HG02938 (cell line): ENCODE data around the gene SYNGR1.

ENCODE experiments used
- ATAC-seq: cut with Tn5 transposase; IDR thresholded peaks from one replicate; pipeline ENCODE4 v1.9.1; 2021; ENCODE audit warnings: mild to moderate bottlenecking, moderate library complexity; ENCODE audit not compliant: unreplicated experiment

SYNGR1 gene

DNA sequence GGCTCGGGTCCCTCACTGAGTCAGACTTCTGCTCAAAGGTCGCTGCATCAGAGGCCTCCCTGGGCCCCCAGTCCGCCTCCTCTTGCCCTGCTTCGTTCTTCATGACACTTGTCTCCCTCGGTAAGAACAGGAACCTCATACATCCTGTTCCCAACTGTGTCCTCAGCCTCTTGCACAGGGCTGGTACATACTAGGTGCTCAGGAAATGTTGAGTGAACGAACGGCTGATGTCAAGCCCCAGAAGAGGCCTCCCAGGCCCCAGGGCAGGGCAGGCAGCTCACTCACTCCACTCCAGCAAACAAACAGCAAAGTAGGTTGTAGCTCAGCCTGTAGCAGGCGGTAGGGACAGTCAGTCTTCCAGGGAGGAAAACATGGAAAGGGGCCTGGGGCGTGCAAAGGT is 17.2 kb downstream of the SYNGR1 start:
- ATAC-seq, result no peak

DNA sequence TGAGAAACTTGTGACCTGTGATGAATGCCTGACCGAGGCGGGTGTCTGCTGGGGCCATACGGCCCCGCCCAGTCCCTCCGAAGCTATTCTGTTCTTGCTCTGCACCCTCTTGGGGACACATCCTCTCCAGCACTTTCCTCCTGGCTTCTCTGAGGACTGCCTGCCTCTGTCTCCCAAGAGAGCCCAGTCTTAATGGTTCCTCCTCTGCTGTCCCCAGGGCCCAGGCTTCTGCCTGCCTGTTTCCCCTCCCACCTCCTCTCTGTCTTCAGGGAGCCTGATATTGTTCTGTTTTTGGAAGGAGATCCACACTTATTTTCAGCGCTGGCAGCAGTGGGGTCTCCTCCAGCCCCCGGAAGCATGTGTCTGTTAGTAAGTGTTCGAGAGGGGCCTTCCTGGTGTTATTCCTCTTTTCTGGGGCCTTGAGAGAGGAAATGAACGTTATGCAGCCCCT is 18.7 kb downstream of the SYNGR1 start:
- no peak for ATAC-seq

DNA sequence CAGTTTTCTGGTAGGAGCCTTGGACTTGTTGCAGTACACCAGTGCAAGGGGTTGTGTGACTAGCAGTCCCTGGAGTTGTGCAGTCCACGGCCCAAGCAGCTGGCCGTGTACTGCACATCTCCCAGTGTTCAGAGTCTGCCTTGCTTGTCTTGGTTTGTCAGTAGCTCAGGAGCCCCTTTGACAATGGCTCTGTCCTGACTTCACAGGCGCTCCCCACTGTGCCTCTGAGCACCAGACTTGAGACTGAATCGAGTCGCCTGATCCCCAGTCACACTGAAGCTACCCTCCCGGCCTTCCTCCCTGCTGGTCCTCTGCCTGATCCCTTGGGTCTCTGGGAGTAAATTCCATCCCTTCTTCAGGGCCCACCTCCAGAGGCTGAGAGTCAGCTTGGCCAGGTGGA is 19.4 kb downstream of the SYNGR1 start:
- no peak for ATAC-seq

DNA sequence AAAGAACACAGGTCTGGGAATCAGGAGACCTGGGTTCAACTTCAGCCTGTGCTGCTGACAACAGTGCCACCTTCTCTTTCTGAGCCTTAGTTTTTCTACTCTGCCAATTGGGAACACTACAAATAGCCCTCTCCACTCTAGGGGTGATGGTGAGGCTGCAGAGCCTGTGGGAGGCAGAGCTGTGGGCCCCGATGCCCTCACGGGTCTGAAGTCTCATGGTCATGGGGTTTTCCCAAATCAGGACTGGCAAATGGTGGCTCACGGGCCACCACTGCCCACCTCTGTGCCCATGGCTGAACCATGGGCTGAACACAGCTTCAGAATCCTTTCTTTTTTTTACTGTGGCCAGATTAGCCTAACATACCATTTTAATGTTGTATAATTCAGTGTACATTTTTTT is 19.8 kb downstream of the SYNGR1 start:
- ATAC-seq, result no peak

DNA sequence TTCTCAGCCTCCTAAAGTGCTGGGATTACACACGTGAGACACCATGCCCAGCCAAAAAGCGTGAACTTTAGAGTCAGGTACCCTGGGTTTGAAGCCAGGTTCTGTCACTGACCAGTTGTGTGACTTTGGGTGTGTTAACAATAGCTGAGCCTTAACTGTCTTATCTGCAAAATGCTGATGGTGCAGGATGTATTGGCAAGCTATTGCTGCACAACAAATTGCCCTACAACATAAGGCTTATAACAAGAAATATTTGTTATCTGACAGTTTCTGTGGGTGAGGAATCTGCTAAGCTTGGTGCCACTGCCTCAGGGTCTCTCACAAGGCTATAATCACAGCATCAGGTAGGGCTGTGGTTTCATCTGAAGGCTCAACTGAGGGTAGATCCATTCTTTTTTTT is 21.9 kb downstream of the SYNGR1 start:
- ATAC-seq, result no peak

DNA sequence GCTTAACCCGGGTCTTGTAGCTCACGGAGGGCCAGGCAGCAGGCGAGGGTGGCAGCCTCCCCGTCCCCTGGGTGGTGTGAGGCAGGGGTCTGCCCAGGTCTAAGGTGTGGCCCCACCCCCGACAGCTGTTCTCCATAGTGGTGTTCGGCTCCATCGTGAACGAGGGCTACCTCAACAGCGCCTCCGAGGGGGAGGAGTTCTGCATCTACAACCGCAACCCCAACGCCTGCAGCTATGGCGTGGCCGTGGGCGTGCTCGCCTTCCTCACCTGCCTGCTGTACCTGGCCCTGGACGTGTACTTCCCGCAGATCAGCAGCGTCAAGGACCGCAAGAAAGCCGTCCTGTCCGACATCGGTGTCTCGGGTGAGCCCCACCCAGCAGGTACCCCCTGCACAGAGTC is 24.4 kb downstream of the SYNGR1 start:
- no peak for ATAC-seq

DNA sequence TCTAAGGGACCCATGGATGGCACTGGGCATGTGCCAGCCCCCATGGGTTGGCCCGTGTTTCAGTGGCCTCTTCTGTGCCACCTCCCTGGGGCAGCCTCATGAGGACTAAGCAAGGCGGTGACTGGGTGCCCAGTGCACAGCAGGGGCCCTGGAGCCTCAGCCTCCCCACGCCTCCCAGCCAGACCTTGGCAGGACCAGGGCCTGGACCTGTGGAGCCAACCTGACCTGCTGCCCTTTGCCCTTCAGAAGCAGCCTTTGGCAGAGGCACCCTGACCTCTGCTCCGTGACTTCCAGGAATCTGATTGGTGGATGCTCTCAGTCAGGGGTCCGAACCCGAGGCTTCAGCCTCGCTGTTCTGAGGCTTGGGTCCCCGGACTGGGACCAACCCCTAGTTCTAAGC is 25.0 kb downstream of the SYNGR1 start:
- ATAC-seq, result no peak

DNA sequence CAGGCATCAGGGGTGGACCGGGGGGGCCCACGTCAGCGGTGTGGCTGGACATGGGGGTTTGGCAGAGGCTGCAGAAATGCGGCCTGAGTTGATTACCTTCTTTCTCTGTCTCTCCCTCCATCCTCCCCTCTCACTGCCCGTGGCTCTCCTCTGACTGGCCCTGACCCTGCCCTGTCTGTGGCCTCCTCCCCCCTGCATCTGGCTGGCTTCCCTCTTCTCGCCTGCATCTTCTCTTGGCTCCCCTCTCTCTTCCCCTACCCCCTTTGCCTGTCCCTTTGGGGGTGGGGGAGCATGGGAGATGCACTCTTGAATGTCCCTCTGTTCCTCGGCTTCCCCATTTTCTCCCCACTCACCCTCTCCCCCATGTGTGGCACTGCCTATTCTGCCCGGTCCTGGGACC is 25.9 kb downstream of the SYNGR1 start:
- no peak for ATAC-seq

DNA sequence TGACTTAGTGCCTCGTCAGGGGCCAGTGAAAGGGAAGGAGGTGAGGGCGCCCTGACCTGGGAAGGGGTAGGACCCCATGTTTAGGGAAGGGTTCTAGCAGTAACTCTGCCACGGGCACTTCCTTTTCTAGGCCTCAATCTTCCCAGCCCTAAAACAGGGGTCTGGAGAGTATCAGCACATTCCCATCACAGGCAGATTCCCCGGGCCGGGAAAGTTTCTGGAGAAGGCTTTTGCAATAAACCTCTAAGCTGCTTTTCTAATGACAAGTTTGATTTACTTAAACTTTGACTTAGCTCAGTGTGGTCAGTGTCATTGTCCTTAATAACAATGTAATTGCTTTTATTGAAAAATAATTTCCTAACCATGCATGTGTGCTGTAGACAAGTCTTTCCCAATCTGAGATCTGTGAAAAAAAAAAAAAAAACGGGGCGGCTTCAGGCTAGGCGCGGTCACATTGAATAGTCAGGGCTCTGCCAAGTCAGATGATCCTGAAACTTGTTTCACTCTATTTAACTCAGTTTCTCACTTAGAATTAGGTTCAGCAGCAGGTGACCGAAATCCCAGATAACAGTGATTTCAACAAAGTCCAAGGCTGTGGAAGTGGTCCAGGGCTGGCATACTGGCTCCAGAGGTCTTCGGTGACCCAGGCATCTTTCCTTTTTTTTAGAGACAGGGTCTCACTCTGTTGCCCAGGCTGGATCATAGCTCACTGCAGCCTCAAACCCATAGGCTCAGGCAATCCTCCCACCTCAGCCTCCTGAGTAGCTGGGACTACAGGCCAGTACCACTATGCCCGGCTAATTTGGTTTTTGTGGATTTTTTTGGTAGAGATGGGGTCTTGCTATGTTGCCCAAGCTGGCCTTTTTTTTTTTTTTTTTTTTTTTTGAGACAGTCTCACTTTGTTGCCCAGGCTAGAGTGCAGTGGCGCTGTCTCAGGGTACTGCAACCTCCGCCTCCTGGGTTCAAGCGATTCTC is 30.3 kb downstream of the SYNGR1 start:
- no peak for ATAC-seq

DNA sequence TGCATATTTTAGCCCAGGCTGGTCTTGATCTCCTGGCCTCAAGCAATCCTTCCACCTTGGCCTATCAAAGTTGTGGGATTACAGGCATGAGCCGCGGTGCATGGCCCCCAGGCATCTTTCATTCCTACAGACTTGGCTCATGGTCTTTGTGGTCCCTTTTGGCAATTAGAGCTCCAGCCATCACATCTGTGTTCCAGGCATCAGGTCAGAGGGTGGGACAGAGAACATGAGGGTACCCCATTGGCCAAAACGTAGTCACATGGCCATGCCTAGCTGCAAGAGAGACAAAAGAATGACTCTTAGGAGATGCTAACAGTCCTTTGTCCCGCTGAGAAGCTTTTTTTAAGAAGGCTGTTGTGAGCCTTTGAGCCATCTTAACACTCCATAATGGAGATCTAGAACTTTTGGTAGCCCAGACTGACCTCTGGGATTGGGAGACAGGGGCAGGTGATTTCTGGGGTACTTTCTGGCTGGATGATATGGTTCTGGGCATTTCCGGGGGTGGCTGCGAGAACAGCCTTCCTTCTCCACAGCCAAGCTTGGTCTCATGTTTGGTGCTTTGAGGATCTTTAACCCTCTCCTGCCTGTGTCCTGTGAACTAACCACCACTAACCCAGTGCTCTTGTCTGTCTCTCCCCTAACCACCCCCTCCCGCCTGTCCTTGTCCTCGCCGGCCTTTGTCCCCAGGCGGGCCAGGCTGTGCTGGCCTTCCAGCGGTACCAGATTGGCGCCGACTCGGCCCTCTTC is 31.4 kb downstream of the SYNGR1 start:
- no peak for ATAC-seq

DNA sequence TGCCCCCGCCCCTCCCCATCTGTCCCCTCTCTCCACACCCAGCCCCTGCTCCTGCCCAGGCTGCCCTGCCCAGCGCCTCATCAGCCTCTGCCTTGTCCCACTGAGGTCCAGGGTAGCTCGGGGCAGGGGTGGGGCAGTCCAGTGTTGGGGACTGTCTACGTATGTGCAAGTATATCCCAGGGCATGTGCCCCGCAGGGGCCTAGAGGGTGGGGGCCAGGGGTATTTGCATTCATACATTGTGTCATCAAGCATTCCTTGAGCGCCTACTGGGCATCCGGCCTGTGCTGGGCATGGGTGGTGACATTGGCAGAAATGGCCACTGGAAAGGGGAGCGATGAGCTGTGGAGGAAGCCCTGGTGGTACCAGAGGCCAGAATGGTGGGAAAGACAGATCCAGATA is 32.1 kb downstream of the SYNGR1 start:
- no peak for ATAC-seq

DNA sequence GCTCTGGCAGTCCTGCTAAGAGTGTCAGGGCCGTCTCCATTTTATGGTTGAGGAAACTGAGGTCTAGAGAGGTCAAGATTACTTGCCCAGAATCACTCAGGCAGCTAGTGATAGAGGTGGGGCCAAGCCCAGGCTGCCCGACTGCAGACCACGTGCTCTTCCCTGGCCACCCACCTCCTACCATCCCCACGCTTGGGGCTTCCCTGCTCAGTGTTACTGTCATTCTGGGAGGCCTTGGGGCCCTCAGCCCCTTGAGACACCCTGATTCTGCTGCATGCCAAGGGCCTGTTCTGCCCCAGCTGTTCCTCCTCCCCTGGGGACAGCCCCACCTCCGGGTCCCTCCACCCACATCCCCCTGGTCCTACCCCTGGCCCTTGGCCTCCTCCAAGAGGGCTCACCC is 32.6 kb downstream of the SYNGR1 start:
- no peak for ATAC-seq

DNA sequence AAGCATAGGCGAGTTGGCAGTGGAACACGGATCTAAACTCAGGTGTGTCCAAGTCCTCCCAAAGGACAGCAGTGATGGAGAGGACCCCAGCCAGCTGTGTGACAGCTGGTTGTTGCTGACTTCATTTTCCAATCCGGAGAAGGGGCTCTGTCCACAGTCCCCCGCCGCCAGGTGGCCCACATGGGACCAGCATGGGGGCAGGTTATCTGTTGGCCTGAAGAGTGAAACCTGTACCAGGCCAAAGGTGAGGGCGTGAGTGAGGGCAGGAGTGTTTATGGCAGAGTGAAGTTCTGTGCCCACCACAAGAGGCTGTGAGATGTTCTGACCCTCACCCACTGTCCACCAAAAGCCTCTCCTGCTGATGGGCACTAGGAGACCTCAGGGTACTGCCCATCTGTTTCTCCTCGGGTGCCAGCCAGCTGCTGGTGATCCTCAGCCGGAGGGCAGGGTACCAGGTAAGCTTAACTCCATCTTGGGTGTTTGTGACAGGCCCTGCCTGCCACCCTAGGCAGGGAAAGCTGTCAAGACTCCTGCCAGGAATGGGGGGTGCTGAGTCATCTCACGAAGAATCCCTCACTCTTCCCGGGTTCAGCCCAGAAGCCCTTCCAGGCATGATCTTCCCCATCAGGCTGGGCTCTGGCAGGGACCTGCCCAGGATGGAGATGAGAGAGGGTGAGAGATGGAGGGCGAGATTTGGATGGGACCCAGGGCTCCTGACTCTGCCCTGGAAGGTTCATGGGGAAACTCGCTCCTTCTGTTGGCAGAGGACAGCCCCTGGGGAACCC is 34.2 kb downstream of the SYNGR1 start:
- no peak for ATAC-seq

DNA sequence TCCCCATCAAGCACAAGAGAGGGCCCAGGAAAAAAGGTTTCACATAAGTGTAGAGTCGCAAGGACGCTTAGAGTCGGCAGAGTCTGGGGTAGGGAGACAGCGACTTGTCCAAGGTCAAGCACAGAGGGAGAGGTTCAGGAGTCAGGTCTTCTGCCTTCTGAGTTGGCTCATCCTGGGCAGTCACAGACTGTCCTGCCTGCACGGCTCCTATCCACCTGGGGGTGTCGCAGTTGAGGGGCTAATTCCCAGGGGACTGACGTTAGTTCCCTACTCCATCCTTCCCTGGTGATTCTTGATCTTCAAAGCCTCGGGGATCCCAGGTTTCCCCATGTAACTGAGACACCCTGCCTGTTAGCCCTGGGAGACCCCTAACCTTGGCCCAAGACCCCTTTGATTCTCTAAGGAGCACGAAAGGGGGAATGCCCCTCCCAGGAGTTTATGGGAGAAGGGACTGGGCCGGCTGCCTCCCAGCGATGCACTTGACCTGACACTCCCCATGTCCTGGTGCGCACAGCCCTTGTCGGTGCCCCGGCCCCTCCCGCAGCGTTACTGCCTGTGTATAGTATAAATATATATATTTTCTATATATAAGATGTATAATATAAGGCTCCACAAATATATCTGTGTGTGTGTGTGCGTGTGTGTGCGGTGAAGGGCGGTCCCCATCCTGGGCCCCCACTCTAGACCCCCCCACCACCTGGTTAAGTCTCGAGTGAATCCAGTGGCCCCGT is 35.1 kb downstream of the SYNGR1 start:
- ATAC-seq, result no peak

DNA sequence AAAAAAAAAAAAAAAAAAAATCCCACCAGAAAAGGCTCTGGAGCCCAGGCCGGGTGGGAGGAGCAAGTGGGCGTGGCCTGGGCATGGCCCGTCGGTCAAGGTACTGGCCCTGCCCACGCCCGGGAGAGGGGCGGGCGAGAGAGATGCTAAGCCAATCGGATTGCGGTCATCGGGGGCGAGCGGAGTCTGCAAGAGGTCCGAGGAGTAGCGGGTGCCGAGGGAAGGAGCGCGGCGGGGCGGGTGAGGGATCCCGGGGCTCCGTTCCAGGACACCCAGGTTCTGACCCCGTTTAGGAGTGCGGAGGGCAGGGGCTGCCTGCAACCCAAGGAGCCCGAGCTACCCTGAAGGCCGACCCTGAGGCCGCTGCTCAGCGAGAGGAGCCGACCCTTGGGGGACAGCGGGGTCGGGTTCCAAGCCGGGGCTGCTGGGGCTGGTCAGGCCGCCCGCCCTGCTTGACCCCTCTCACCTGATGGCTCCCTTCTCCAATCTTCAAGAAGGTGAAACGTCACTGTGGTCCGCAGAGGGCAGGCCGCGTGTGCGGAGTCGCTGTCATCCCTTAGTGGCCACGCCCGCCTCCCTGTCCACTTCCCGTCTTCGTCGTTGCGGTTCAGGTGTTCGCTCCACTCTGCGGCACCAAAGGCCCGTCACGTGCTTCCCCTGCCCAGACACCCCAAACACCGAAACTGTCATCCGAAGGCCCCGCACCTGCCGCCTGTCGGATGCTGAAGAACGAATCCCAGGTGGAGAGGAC is 38.6 kb downstream of the SYNGR1 start:
- ATAC-seq, result peak; percentile 70

DNA sequence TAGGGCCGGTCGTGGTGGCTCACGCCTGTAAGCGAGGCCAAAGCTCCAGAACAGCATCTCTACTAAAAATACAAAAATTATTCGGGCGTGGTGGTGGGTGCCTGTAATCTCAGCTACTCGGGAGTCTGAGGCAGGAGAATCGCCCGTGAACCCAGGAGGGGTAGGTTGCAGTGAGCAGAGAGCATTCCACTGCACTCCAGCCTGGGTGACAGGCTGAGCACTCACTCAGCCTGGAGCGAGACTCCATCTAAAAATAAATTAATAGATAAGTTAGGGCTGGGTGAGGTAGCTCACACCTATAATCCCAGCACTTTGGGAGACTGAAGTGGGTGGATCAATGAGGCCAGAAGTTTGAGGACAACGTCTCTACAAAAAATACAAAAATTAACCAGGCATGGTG is 39.6 kb downstream of the SYNGR1 start:
- no peak for ATAC-seq

DNA sequence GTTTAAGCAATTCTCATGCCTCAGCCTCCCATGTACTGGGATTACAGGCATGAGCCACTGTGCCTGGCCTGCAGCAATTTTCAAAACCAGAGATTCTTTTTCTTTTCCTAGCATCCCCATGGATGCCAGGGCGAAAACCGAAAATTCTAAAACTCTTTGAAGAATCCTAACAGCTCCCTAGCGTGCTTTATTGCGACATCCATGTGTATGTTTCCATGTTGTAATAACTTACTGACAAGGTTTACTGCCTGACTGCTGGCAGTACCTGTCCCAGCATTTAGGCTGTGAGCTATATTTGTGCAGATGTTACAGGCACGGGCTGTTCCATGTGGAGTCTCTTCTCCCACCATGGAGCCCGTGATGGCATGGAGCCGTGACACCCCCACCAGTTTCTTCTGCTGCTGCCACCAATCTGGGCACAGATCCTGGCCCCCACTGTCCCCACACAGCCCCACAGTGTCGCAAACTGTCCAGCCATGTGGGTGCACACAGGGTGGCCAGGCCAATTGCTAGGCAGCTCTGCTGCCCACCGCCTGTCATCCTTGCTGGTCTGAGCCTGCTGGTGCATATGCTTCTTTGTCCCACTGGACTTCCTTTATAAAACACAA is 42.7 kb downstream of the SYNGR1 start:
- no peak for ATAC-seq

DNA sequence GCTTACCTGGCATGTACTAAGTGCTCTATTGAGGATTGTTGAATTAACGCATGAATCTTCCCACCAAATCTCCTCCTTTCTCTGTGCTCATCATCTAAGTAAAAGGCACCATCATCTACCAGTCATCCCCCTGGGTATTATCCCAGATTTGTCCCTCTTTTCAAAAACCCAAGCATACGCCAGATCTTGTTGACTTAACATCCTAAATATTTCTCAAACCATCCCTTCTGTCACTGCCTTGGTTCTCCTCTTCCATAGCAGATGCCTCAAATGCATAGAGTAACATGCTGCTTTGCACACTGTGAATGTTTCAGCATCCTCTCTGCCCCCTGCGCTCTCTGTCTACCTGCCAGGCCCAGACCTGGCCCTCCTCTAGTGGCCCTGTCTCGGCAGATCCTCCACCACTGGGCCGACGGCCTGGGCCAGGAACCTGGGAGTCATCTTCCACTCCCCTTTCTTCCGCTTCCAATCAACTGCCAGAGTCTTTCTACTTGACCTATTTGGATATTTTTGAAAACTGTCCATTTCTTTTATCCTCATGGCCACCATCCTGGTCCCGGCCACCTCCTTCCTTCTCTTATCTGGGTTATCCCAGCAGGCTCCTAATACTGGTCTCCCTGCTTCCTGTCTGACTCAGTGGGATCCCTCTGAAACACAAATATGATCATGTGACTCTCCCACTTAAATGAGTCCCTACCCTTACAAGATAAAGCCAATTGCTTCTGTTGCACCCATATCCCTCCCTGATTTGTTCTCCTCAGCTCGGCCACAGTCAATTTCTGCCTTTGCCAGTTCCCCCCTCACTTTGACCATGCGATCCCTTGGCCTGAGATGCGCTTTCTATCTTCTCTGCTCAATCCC is 46.4 kb downstream of the SYNGR1 start:
- no peak for ATAC-seq

DNA sequence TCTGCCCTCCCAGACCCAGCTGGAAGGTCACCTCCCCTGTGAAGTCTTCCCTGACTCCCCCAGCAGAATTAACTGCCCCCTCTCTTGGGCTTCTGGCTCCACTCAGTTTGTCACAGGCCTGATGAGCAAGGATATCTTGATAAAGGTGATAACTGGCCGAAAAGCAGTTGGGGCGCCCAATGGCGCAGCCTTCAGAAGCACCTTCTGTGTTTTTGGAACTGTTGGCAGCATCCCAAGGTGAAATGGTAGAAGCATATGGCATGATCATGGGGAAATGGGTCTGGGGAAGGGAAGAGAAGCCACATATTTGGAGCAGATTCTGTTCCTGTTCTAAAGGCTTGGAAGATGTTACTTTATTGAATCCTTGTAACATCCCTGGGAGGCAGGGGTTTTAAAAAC is 47.0 kb downstream of the SYNGR1 start:
- ATAC-seq, result no peak
